Measurements from ENCODE around the gene SH3D19. TPM values are rescaled to one million over a fixed set of nuclear protein-coding genes. Genes with fewer than 3 reads are reported as not detected.
"Not testable (repeated sequence)": the region's sequence is repeated elsewhere in the genome, so short reads cannot be mapped to it uniquely, and the experiment has no call there.

SH3D19 gene
- total RNA-seq, 1 donor from 2014 or later, result 107 TPM

DNA sequence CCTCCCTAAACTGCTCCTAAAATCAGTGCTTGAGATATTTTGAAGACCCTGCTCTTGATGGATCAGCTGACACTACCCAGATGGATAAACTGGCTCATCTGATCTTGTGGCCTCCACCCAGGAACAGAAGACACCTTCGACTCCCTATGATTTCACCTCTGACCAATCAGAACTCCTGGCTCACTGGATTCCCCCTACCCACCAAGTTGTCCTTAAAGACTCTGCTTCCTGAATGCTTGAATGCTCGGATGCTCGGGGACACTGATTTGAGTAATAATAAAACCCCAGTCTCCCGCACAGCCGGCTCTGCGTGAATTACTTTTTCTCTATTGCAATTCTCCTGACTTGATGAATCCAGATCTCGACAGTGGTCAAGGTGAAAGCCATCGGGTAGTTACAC is 237.9 kb downstream of the SH3D19 start:
- ATAC-seq, result no peak
- no peak for DNase-seq
- intact Hi-C loops (cut with micrococcal nuclease), result no loop called here

DNA sequence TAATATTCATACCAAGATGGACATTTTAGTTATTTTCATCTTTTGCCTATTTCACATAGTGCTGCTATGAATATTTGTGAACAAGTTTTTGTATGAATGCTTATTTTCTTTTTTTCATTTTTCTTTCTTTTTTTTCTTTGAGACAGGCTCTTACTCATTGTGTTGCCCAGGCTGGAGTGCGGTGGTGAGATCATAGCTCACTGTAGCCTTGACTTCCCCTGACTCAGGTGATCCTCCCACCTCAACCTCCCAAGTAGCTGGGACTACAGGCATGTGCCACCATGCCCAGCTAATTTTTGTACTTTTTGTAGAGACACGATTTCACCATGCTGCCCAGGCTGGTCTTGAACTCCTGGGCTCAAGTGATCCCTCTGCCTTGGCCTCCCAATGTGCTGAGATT is 247.4 kb downstream of the SH3D19 start:
- ATAC-seq; DNase-seq; intact Hi-C loops (cut with micrococcal nuclease): not testable (repeated sequence)

DNA sequence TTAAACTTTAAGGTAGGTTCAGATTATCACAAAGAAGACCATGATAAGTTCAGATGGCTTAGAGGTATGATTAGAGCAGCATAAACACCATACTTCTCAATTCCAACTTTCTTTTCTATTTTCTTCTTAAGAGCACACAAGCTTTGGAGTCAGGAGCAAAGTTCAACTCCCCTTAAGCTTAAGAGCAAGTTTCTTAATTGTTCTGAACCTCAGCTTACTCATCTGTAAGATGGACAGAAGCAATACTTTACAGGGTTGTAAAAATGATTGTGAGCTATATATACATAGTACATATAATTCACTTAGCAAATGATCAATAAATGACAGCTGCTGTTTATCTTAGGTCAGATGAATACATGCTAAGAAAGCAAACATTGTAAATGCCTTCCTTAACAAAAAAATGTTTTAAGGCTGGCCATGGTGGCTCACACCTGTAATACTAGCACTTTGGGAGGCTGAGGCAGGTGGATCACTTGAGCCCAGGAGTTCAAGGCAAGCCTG is 250.9 kb downstream of the SH3D19 start:
- ATAC-seq (no peak), DNase-seq (no peak)
- intact Hi-C loops (cut with micrococcal nuclease), result no loop called here

Other genes starting within 250 kb of the SH3D19 start
- gene RPS3A, start 226.0 kb downstream of the SH3D19 start, total RNA-seq, result 940 TPM
- gene PRSS48, start 48.4 kb downstream of the SH3D19 start, total RNA-seq, result not detected
- gene FHIP1A, start 83.6 kb upstream of the SH3D19 start, total RNA-seq, result 20.2 TPM

Data from left ventricle myocardium superior (tissue), 1 donor.